Measurements from ENCODE around the gene WFIKKN2. TPM values are rescaled to one million over a fixed set of nuclear protein-coding genes. Genes with fewer than 3 reads are reported as not detected.
A peak's percentile ranks its signal among the peaks of the same experiment; 100 is the strongest.

Gene WFIKKN2
- total and polyA plus RNA-seq, 2 experiments from 2014 or later = 0.34 TPM; not detected in 1

DNA sequence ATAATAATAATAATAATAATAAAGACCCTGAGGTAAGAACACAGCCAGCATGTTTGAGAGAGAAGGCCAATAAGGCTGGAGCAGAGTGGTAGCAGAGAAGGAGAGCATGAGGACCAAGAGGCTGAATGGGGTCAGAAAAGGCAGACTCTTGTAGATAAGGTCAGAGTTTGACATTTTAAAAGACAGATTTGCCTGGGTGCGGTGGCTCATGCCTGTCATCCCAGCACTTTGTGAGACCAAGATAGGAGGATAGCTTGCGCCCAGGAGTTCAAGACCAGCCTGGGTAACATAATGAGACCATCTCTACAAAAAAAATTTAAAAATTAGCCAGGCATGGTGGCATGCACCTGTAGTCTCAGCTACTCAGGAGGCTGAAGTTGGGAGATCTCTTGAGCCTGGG is 11.0 kb upstream of the WFIKKN2 start:
- DNase-seq (ENCODE audit: low read depth in 1 of 2, low spot score in 1 of 2) = no peak
- no peaks in the 10 kb centered on the region for H3K9me3 ChIP-seq (ENCODE audit: low read depth)
- no peaks in the 10 kb centered on the region for H3K27me3 ChIP-seq

DNA sequence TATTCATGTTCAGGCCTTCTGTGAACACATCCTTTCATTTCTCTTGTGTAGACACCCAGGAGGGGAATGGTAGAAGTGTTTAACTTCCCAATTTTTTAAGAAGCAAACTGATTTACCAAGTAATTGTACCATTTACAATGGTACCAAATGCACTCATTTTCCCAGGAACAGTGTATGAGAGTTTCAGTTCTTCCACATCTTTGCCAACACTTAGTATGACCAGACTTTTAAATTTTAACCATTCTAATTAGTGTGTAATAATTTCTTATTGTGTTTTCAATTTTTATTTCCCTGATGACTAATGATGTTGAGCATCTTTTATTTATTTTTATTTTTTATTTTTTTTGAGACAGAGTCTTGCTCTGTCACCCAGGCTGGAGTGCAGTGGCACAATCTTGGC is 10.2 kb upstream of the WFIKKN2 start:
- H3K4me3 ChIP-seq = no peak overlapping the region
- TF ChIP-seq, protein P1, sequence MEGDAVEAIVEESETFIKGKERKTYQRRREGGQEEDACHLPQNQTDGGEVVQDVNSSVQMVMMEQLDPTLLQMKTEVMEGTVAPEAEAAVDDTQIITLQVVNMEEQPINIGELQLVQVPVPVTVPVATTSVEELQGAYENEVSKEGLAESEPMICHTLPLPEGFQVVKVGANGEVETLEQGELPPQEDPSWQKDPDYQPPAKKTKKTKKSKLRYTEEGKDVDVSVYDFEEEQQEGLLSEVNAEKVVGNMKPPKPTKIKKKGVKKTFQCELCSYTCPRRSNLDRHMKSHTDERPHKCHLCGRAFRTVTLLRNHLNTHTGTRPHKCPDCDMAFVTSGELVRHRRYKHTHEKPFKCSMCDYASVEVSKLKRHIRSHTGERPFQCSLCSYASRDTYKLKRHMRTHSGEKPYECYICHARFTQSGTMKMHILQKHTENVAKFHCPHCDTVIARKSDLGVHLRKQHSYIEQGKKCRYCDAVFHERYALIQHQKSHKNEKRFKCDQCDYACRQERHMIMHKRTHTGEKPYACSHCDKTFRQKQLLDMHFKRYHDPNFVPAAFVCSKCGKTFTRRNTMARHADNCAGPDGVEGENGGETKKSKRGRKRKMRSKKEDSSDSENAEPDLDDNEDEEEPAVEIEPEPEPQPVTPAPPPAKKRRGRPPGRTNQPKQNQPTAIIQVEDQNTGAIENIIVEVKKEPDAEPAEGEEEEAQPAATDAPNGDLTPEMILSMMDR (IDR thresholded peaks at IDR 0.05; ENCODE audit: low read depth, low read length) = no peak
- H3K9me3 ChIP-seq (ENCODE audit: low read depth) = no peaks in the 10 kb centered on the region
- H3K27me3 ChIP-seq = no peaks in the 10 kb centered on the region
- H3K36me3 ChIP-seq = no peaks in the 10 kb centered on the region
- DNase-seq (ENCODE audit: low read depth in 1 of 2, low spot score in 1 of 2) = no peak
- H3K27ac ChIP-seq = no peak overlapping the region
- peaks cover 12% of the 10 kb centered on the region for H3K4me1 ChIP-seq (ENCODE audit: low read depth)

More for the DNA sequence above, 11.0 kb upstream of the WFIKKN2 start:
- Histone ChIP-seq H3K4me3 (no peak overlapping the region), H3K27ac (no peak overlapping the region), H3K36me3 (no peaks in the 10 kb centered on the region), H3K4me1 (ENCODE audit: low read depth) (peaks cover 11% of the 10 kb centered on the region)
- TF ChIP-seq, protein P1 (IDR thresholded peaks at IDR 0.05; ENCODE audit: low read depth, low read length) = no peak

DNA sequence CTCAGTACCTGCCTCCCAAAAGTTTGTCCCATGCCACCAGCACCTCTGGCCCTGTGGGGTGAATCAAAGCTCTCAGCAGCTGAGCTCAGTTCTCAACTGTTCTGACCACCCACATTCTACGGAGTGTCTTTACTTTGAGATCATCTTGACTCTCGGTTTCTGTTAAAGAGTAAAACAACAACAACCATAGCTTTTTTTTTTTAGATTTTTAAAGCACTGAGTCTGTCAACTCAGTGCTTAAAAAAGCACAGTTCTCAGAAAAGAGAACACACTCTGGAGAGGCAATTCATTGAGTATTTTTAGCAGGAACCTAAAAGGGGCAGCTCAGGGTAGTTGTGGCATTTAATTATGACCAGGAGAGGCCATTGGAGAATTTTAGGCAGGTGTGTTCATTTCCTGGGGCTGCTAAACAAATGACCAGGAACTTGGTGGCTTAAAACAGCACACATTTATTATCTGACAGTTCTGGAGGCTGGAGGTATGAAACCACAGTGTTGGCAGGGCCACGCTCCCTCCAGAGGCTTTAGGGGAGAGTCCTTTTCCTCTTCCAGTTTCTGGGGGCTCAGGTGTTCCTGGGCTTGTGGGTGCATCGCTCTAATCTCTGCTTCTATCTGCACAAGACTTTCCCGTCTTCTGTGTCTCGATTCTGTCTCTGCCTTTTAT is 6.7 kb upstream of the WFIKKN2 start:
- H3K9me3 ChIP-seq (ENCODE audit: low read depth) = no peaks in the 10 kb centered on the region
- H3K36me3 ChIP-seq = no peaks in the 10 kb centered on the region
- no peak for DNase-seq (ENCODE audit: low read depth in 1 of 2, low spot score in 1 of 2)
- TF ChIP-seq, protein P1 (IDR thresholded peaks at IDR 0.05; ENCODE audit: low read depth, low read length) = no peak
- no peak overlapping the region for H3K4me3 ChIP-seq
- no peaks in the 10 kb centered on the region for H3K27me3 ChIP-seq
- peaks cover 18% of the 10 kb centered on the region for H3K4me1 ChIP-seq (ENCODE audit: low read depth)
- H3K27ac ChIP-seq = peak overlapping the region; percentile 69

DNA sequence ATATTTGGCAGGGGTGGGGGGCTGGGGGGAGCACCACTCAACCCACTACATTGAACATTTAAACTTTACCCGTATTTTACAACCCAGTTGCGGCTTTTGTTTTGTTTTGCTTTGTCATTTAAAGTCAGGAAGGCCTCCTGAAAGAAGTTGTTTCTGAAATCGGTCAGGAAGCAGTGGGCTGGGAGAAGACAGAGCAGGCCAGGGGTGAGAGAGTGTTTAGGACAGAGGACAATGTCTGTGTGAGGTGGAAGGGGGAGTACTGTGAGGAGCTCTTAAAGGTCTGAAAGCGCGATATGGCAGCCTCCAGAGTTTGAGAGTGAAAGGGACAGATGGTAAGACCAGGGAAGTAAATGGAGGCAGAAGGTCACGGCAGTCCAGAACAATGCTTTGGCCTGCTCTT is 6.1 kb upstream of the WFIKKN2 start:
- no peaks in the 10 kb centered on the region for H3K9me3 ChIP-seq (ENCODE audit: low read depth)
- peaks cover 20% of the 10 kb centered on the region for H3K4me1 ChIP-seq (ENCODE audit: low read depth)
- no peak for DNase-seq (ENCODE audit: low read depth in 1 of 2, low spot score in 1 of 2)
- peak overlapping the region; percentile 69 for H3K27ac ChIP-seq
- H3K4me3 ChIP-seq = no peak overlapping the region
- H3K27me3 ChIP-seq = no peaks in the 10 kb centered on the region
- TF ChIP-seq, protein P1 (IDR thresholded peaks at IDR 0.05; ENCODE audit: low read depth, low read length) = no peak
- H3K36me3 ChIP-seq = no peaks in the 10 kb centered on the region

DNA sequence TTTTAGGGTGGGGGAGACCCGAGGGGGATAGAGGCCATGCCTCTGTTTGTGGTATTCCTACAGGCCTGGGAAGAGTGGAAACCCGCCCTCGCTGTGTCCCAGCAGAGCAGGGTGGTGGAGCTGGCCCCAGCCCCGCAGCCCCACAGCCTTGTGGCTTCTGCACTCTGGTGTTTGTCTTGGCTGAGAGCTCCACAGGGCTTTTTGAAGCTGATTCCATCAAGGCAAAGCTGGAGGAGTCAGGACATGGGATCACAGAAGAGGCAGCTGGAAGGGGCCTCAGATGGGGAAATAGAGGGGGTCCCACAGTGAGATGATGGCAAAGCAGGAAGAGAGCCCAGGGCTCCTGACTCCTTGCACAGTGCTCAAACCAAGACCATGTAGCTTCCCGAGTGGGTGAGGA is 5.0 kb upstream of the WFIKKN2 start:
- peaks cover 30% of the 10 kb centered on the region for H3K4me1 ChIP-seq (ENCODE audit: low read depth)
- DNase-seq (ENCODE audit: low read depth in 1 of 2, low spot score in 1 of 2) = peak in 1 of 2 donors; percentile 28
- no peaks in the 10 kb centered on the region for H3K36me3 ChIP-seq
- H3K27me3 ChIP-seq = no peaks in the 10 kb centered on the region
- H3K27ac ChIP-seq = no peak overlapping the region
- no peak overlapping the region for H3K4me3 ChIP-seq
- TF ChIP-seq, protein P1 (IDR thresholded peaks at IDR 0.05; ENCODE audit: low read depth, low read length) = no peak
- H3K9me3 ChIP-seq (ENCODE audit: low read depth) = no peaks in the 10 kb centered on the region

Data from cardiac muscle cell (in vitro differentiated cells and primary cell).